ENCODE data around the gene S100A16.

GRCh38 chr1:153586347-153586746, 26.6 kb downstream of the S100A16 start:
- no peak for TF ChIP-seq POLR2AphosphoS5 (IDR thresholded peaks at IDR 0.05)
- TF ChIP-seq POLR2A (IDR thresholded peaks at IDR 0.05), result no peak
- TF ChIP-seq CTCF (IDR thresholded peaks at IDR 0.05), result no peak
